CD4-positive, alpha-beta T cell treated with Interleukin-4 for 4 hours (primary cell): ENCODE data around the gene ZBTB44.

Experiments used
- DNase-seq: peaks from one replicate; pipeline ENCODE4 v3.0.0-alpha.2; 2020

ZBTB44 gene

GRCh38 chr11:130213143-130213978 lies 101.4 kb downstream of the ZBTB44 start:
- peak; percentile 53 for DNase-seq

GRCh38 chr11:130212431-130212961 lies 102.2 kb downstream of the ZBTB44 start:
- no peak for DNase-seq

GRCh38 chr11:130211781-130212401 lies 102.8 kb downstream of the ZBTB44 start:
- no peak for DNase-seq

- no peak for DNase-seq
These were observed 103.6 kb downstream of the ZBTB44 start for GRCh38 chr11:130211144-130211543.

- DNase-seq, result no peak
These were observed 104.5 kb downstream of the ZBTB44 start for GRCh38 chr11:130209954-130210854.

GRCh38 chr11:130209128-130209932 lies 105.4 kb downstream of the ZBTB44 start:
- DNase-seq, result no peak

GRCh38 chr11:130208241-130209127 lies 106.2 kb downstream of the ZBTB44 start:
- no peak for DNase-seq

GRCh38 chr11:130206141-130206540 lies 108.6 kb downstream of the ZBTB44 start:
- DNase-seq, result no peak

- no peak for DNase-seq
These were observed 110.0 kb downstream of the ZBTB44 start for GRCh38 chr11:130204703-130205095.

- DNase-seq, result no peak
These were observed 110.7 kb downstream of the ZBTB44 start for GRCh38 chr11:130203766-130204702.

GRCh38 chr11:130202818-130203689 lies 111.7 kb downstream of the ZBTB44 start:
- DNase-seq, result no peak

GRCh38 chr11:130202009-130202817 lies 112.5 kb downstream of the ZBTB44 start:
- no peak for DNase-seq

- DNase-seq, result no peak
These were observed 113.7 kb downstream of the ZBTB44 start for GRCh38 chr11:130201026-130201425.

GRCh38 chr11:130199792-130200191 lies 114.9 kb downstream of the ZBTB44 start:
- DNase-seq, result no peak

GRCh38 chr11:130198964-130199363 lies 115.8 kb downstream of the ZBTB44 start:
- no peak for DNase-seq

- no peak for DNase-seq
These were observed 116.4 kb downstream of the ZBTB44 start for GRCh38 chr11:130198292-130198691.

- no peak for DNase-seq
These were observed 117.2 kb downstream of the ZBTB44 start for GRCh38 chr11:130197386-130198035.
